Activated naive CD8-positive, alpha-beta T cell treated with anti-CD3 and anti-CD28 coated beads, Interleukin-2, amount 50 U/mL, for 24 hours (primary cell): ENCODE results near the gene VAC14.

Experiments used
- ATAC-seq: fragments of 150-1000 bp; cut with Tn5 transposase; one replicate; pipeline ENCODE4 v1.10.0; 2021
- DNase-seq: peaks from one replicate; pipeline ENCODE4 v3.0.0; 2021
- H3K27ac Mint-ChIP-seq: one replicate; pipeline ENCODE4 v1.8.0; 2021; ENCODE audit warnings: mild to moderate bottlenecking, mixed read lengths
- H3K27me3 Mint-ChIP-seq: one replicate; pipeline ENCODE4 v1.8.0; 2021; ENCODE audit warnings: mixed read lengths
- H3K36me3 Mint-ChIP-seq: one replicate; pipeline ENCODE4 v1.8.0; 2021; ENCODE audit warnings: low read depth, mixed read lengths
- H3K4me1 Mint-ChIP-seq: one replicate; pipeline ENCODE4 v1.8.0; 2021; ENCODE audit warnings: mixed read lengths
- H3K4me3 Mint-ChIP-seq: one replicate; pipeline ENCODE4 v1.8.0; 2021; ENCODE audit warnings: mild to moderate bottlenecking, moderate library complexity, mixed read lengths
- H3K9me3 Mint-ChIP-seq: one replicate; pipeline ENCODE4 v1.8.0; 2021; ENCODE audit warnings: mixed read lengths

VAC14 gene

DNA sequence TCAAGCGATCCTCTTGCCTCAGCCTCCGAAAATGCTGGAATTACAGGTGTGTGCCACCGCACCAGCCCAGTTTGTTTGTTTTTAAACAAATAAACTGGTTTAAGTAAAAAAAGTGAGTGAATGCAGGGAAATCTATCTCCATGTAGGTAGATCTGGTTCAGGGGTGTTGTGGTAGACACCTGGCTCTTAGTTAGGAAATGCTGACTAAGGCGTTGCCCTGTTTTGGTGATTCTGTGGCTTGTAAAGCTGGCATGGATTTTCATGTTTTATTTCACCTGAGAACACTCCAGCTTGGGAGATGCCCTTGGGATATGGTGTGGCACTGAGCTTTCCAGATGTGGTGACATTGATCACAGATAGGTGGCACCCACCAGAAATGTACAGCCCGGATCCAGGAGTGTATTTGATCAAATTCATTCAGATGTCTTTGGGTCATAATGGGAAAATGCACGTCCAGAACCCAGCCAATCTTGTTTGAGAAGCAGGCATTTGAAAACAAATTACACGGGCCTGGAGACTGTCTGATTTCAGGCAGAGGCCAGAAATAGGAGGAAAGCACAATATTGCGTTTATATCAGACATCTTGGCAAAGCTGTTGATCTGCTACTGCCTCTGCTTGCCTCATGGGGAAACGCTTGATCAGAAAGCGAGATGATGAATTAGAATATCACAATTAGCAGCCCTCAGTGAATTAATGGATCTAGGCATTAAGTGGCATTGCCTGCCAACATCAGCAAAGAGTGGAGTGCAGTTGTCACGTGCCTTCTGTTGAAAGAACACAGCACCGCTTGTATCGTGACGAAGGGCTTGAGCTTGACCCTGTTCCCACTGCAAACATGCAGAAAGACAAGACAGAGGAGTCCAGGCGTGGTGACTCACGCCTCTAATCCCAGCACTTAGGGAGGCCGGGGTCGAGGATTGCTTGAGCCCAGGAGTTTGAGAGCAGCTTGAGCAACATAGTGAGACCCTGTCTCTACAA lies 161.9 kb downstream of the VAC14 start:
- Mint-ChIP-seq H3K27ac (no peak overlapping the region), H3K9me3 (no peaks in the 10 kb centered on the region), H3K4me1 (no peaks in the 10 kb centered on the region), H3K4me3 (no peak overlapping the region), H3K27me3 (peaks cover 3% of the 10 kb centered on the region), H3K36me3 (no peaks in the 10 kb centered on the region)
- DNase-seq: no peak
- no peak for ATAC-seq
